Endothelial cell of umbilical vein (primary cell): ENCODE results near the gene CRHR2. TPM values are rescaled to one million over a fixed set of nuclear protein-coding genes. Genes with fewer than 3 reads are reported as not detected.

Source experiments
- BruUV-seq: library from RNA; stranded (reverse); fragments of 400-500 nt; replicated peaks from 2 replicates; lab custom pipeline; 2021; lab: Mats Ljungman, UMichigan
- CTCF ChIA-PET: fragments of 300-600, 350-600 bp; sonication (Branson Sonifier 250); formaldehyde crosslinking; loops from one replicate; lab custom pipeline; 2021; ENCODE audit warnings: antibody characterized with exemption, inconsistent platforms; lab: Charles Lee
- POLR2A ChIA-PET: fragments of 300-600, 350-600 bp; sonication (Branson Sonifier 250); formaldehyde crosslinking; loops from one replicate; lab custom pipeline; 2021; ENCODE audit warnings: antibody characterized with exemption, inconsistent platforms; lab: Charles Lee
- DNase-seq: peaks from one replicate; pipeline ENCODE4 v3.0.0-alpha.2; 2011; ENCODE audit warnings: low read depth, low spot score
- FAIRE-seq: peaks from 2 replicates; lab custom pipeline; 2011; peaks lifted over from hg19 to GRCh38; lab: Jason Lieb, UNC
- H2AFZ ChIP-seq: 2 replicates; pipeline ENCODE4 v1.6.0; 2012; ENCODE audit warnings: low read depth, low read length, control low read depth, inconsistent platforms
- H3K27ac ChIP-seq: 2 replicates; pipeline ENCODE4 v1.5.1; 2011; ENCODE audit warnings: low read depth, mild to moderate bottlenecking, control low read depth, low read length, moderate library complexity; ENCODE audit not compliant: insufficient read depth
- H3K27me3 ChIP-seq, 2 experiments: 2 replicates each; pipeline versions ENCODE4 v1.6.0 to v1.6.1; 2011; ENCODE audit warnings: low read length in 2 of 2, mixed read lengths in 1 of 2; ENCODE audit not compliant: control insufficient read depth in 2 of 2, insufficient read depth in 2 of 2
- H3K36me3 ChIP-seq, 2 experiments: 2 replicates in 1 of 2; 3 replicates in 1 of 2; pipeline ENCODE4 v1.5.1; 2011; ENCODE audit warnings: low read length in 2 of 2, mild to moderate bottlenecking in 1 of 2, moderate library complexity in 1 of 2; ENCODE audit not compliant: control insufficient read depth in 2 of 2, insufficient read depth in 2 of 2; ENCODE audit errors: extremely low read depth in 1 of 2
- H3K4me1 ChIP-seq: 3 replicates; pipeline ENCODE4 v1.5.1; 2011; ENCODE audit warnings: mild to moderate bottlenecking, low read length; ENCODE audit not compliant: control insufficient read depth, insufficient read depth; ENCODE audit errors: extremely low read depth
- H3K4me2 ChIP-seq: 2 replicates; pipeline ENCODE4 v1.6.1; 2011; ENCODE audit warnings: low read length, control low read depth, mixed read lengths; ENCODE audit not compliant: insufficient read depth
- H3K4me3 ChIP-seq, 3 experiments: fragments of 200-600 bp in 1 of 3; sonication (generic), shearing (Covaris generic) in 1 of 3; replicated peaks in 1 of 3; 2 replicates each; pipeline ENCODE4 v1.5.1; 2011 to 2016; ENCODE audit warnings: control low read depth in 3 of 3, low read length in 3 of 3, mild to moderate bottlenecking in 2 of 3, inconsistent platforms in 1 of 3, low read depth in 1 of 3, moderate library complexity in 1 of 3; ENCODE audit not compliant: insufficient read depth in 1 of 3
- H3K79me2 ChIP-seq: 2 replicates; pipeline ENCODE4 v1.6.0; 2012; ENCODE audit warnings: low read length, inconsistent platforms; ENCODE audit not compliant: control insufficient read depth, insufficient read depth
- H3K9ac ChIP-seq: replicated peaks from 2 replicates; pipeline ENCODE3; 2011; ENCODE audit warnings: low read length, control low read depth; ENCODE audit not compliant: insufficient read depth; ENCODE audit errors: extremely low read depth
- H3K9me1 ChIP-seq: replicated peaks from 3 replicates; pipeline ENCODE4 v1.6.0; 2011; ENCODE audit warnings: mild to moderate bottlenecking, low read length; ENCODE audit not compliant: control insufficient read depth, insufficient read depth; ENCODE audit errors: extremely low read depth
- H3K9me3 ChIP-seq: replicated peaks from 2 replicates; pipeline ENCODE4 v1.5.1; 2012; ENCODE audit warnings: low read length, inconsistent platforms; ENCODE audit not compliant: control insufficient read depth, insufficient read depth
- H4K20me1 ChIP-seq: replicated peaks from 2 replicates; pipeline ENCODE3; 2011; ENCODE audit warnings: mild to moderate bottlenecking, low read length; ENCODE audit not compliant: control insufficient read depth, insufficient read depth; ENCODE audit errors: extremely low read depth
- EZH2 ChIP-seq: IDR thresholded peaks from 2 replicates; pipeline ENCODE4 v1.6.1; 2012; ENCODE audit warnings: borderline replicate concordance, low read depth, mild to moderate bottlenecking, moderate library complexity, low read length, inconsistent platforms; ENCODE audit not compliant: severe bottlenecking
- FOS ChIP-seq: IDR thresholded peaks from 2 replicates; pipeline ENCODE4 v1.6.1; 2011; ENCODE audit warnings: mild to moderate bottlenecking, low read length, moderate library complexity, borderline replicate concordance; ENCODE audit not compliant: insufficient read depth
- GATA2 ChIP-seq: IDR thresholded peaks from 2 replicates; pipeline ENCODE4 v1.7.0; 2011; ENCODE audit warnings: low read depth, mild to moderate bottlenecking, moderate library complexity, mixed read lengths, low read length; ENCODE audit not compliant: insufficient read length, insufficient read depth
- JUN ChIP-seq: IDR thresholded peaks from 2 replicates; pipeline ENCODE4 v1.6.1; 2011; ENCODE audit warnings: borderline replicate concordance, low read depth; ENCODE audit not compliant: insufficient read length, insufficient read depth
- MYC ChIP-seq: IDR thresholded peaks from one replicate; pipeline ENCODE4 v1.6.1; 2011; ENCODE audit warnings: mild to moderate bottlenecking, low read depth, low read length
- POLR2A ChIP-seq: IDR thresholded peaks from 2 replicates; pipeline ENCODE4 v1.6.1; 2012; ENCODE audit warnings: low read depth, mild to moderate bottlenecking, control low read depth, low read length
- POLR2AphosphoS5 ChIP-seq: IDR thresholded peaks from 2 replicates; pipeline ENCODE4 v1.6.1; 2012; ENCODE audit warnings: low read depth, mild to moderate bottlenecking, control low read depth, low read length, moderate library complexity; ENCODE audit not compliant: insufficient read depth
- dilution Hi-C: fragments of 300-500 bp; cut with MboI; formaldehyde crosslinking; loops from one replicate; pipeline ENCODE4 v1.15.0; 2019; ENCODE audit warnings: low sequenced_read_pairs; ENCODE audit not compliant: extremely low pct_ligation_motif_present
- intact Hi-C: fragments of 100-400 bp; cut with micrococcal nuclease; formaldehyde crosslinking; loops from one replicate; pipeline ENCODE4 v1.10.0; 2022
- polyA plus RNA-seq, 4 experiments: library from polyadenylated mRNA; depleted of rRNA in 3 of 4; stranded (reverse) in 3 of 4; unstranded in 1 of 4; fragments of >200 nt; gene quantifications; 2 replicates each; pipeline versions ENCODE4 v1.2.1 to v1.2.3, GENCODE V29; 2011 to 2012; ENCODE audit warnings: missing spikeins in 1 of 4
- total RNA-seq: library from RNA; stranded (reverse); gene quantifications from 2 replicates; pipeline ENCODE4 v1.2.3, GENCODE V29; 2021
- TF ChIP-seq, protein P1 (sequence below): IDR thresholded peaks from 2 replicates; pipeline ENCODE4 v1.6.1; 2011; ENCODE audit not compliant: insufficient read depth, insufficient read length

CRHR2 gene
- total and polyA plus RNA-seq, 2 donors (not counting 3 experiments of a cell fraction or from before 2014, with no cell fraction given), result not detected

GRCh38 chr7:30612658-30613265 lies 69.5 kb downstream of the CRHR2 start:
- H3K27ac ChIP-seq, result peak overlapping the region; percentile 44
- DNase-seq (peak; percentile 17), FAIRE-seq (no peak)
- H3K4me2 ChIP-seq, result no peak overlapping the region
- CTCF ChIA-PET, result interaction anchor here (1.1 kb wide), 1 partner anchor 49 kb away, joined by 3 read pairs; no protein-coding TSS in a partner anchor
- H4K20me1 ChIP-seq, result peaks cover 3% of the 10 kb centered on the region
- H3K9me3 ChIP-seq, result no peaks in the 10 kb centered on the region
- H3K36me3 ChIP-seq, result peaks cover 12 to 34% of the 10 kb centered on the region in 2 experiments
- peaks cover 51% of the 10 kb centered on the region for H3K79me2 ChIP-seq
- no TSS peak for BruUV-seq
- no peaks in the 10 kb centered on the region for H3K27me3 ChIP-seq
- H2AFZ ChIP-seq, result no peak overlapping the region
- dilution Hi-C loops (no loop called here), intact Hi-C loops (no loop called here)
- no peak overlapping the region for H3K9ac ChIP-seq
- H3K4me3 ChIP-seq, result no peak overlapping the region
- peaks cover 11% of the 10 kb centered on the region for H3K4me1 ChIP-seq
- TF ChIP-seq EZH2 (no peak), POLR2A (no peak), GATA2 (no peak), FOS (no peak), POLR2AphosphoS5 (no peak), JUN (no peak), MYC (no peak)
- TF ChIP-seq, protein P1, sequence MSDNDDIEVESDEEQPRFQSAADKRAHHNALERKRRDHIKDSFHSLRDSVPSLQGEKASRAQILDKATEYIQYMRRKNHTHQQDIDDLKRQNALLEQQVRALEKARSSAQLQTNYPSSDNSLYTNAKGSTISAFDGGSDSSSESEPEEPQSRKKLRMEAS, result no peak
- H3K9me1 ChIP-seq, result no peaks in the 10 kb centered on the region
- POLR2A ChIA-PET, result no interaction called here
